ENCODE measurements around the gene NRARP.
"Not testable (repeated sequence)": the region's sequence is repeated elsewhere in the genome, so short reads cannot be mapped to it uniquely, and the experiment has no call there.

NRARP gene

DNA sequence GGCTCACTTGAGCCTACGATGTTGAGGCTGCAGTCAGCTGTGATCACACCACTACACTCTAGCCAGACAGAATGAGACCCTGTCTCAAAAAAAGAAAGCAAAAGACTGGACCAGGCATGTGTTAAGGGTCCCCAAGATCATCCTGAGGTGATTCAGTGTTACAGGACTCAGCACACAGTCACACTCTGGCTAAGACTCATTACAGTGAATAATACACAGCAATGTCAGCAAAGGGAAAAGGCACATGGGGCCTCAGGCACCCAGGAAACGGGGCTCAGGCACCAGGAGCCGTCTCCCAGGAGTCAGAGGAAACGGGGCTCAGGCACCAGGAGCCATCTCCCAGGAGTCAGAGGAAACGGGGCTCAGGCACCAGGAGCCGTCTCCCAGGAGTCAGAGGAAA, 39.2 kb upstream of the NRARP start:
- no peak for TF ChIP-seq CTCF (IDR thresholded peaks at IDR 0.05; ENCODE audit: insufficient read depth, missing control alignments)
- no peak for FAIRE-seq
- no peak for DNase-seq (ENCODE audit: insufficient read length, low spot score)

- FAIRE-seq; DNase-seq (ENCODE audit: insufficient read length, low spot score): not testable (repeated sequence)
Measured at GRCh38 chr9:137339908-137340462, 37.9 kb upstream of the NRARP start.

GRCh38 chr9:137339045-137339907, 37.2 kb upstream of the NRARP start:
- DNase-seq (ENCODE audit: insufficient read length, low spot score), result no peak
- TF ChIP-seq CTCF (IDR thresholded peaks at IDR 0.05; ENCODE audit: insufficient read depth, missing control alignments), result no peak
- no peak for FAIRE-seq

- DNase-seq (ENCODE audit: insufficient read length, low spot score), result no peak
- TF ChIP-seq CTCF (IDR thresholded peaks at IDR 0.05; ENCODE audit: insufficient read depth, missing control alignments), result no peak
- FAIRE-seq, result no peak
Measured at GRCh38 chr9:137336735-137337134, 34.7 kb upstream of the NRARP start.

GRCh38 chr9:137333016-137333671, 31.1 kb upstream of the NRARP start:
- DNase-seq (ENCODE audit: insufficient read length, low spot score) (no peak), FAIRE-seq (no peak)
- TF ChIP-seq CTCF (IDR thresholded peaks at IDR 0.05; ENCODE audit: insufficient read depth, missing control alignments), result no peak

DNA sequence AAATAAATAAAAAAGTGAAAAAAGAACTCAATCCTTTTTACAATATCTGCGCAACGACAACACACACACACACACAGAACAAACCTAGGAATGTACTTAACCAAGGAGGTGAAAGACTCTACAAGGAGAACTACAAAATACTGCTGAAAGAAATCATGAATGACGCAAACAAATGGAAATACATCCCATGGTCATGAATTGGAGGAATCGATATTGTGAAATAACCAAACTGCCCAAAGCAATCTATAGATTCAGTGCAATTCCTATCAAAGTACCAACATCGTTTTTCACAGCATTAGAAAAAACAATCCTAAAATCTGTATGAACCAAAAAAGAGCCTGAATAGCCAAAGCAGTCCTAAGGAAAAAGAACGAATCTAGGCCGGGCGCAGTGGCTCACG, 29.9 kb upstream of the NRARP start:
- FAIRE-seq (no peak), DNase-seq (ENCODE audit: insufficient read length, low spot score) (no peak)
- no peak for TF ChIP-seq CTCF (IDR thresholded peaks at IDR 0.05; ENCODE audit: insufficient read depth, missing control alignments)

DNA sequence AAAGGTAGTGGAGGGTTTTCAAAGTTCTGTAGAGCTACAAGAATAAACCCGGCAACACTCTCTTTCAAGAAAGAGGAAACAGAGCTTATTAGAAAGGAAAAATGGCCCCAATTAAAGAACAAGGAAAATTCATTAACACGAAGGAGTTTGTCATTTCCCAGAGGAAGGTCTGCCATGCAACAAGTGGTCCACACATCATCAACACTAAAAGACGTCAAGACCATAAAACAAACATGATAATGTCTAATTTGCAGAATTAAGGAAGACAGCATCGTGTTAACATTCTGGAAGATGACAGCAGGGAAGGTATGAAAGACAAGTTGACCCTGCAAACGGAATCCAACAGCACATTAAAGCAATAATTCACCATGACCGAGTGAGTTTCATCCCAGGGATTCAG, 28.6 kb upstream of the NRARP start:
- FAIRE-seq (no peak), DNase-seq (ENCODE audit: insufficient read length, low spot score) (no peak)
- no peak for TF ChIP-seq CTCF (IDR thresholded peaks at IDR 0.05; ENCODE audit: insufficient read depth, missing control alignments)

DNA sequence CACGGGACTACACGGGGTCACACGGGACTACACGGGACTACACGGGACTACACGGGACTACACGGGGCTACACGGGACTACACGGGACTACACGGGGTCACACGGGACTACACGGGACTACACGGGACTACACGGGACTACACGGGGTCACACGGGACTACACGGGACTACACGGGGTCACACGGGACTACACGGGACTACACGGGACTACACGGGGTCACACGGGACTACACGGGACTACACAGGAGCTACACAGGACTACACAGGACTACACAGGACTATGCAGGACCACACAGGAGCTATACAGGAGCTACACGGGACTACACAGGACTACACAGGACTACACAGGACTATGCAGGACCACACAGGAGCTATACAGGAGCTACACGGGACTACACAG, 27.5 kb upstream of the NRARP start:
- not testable (repeated sequence) for FAIRE-seq

DNA sequence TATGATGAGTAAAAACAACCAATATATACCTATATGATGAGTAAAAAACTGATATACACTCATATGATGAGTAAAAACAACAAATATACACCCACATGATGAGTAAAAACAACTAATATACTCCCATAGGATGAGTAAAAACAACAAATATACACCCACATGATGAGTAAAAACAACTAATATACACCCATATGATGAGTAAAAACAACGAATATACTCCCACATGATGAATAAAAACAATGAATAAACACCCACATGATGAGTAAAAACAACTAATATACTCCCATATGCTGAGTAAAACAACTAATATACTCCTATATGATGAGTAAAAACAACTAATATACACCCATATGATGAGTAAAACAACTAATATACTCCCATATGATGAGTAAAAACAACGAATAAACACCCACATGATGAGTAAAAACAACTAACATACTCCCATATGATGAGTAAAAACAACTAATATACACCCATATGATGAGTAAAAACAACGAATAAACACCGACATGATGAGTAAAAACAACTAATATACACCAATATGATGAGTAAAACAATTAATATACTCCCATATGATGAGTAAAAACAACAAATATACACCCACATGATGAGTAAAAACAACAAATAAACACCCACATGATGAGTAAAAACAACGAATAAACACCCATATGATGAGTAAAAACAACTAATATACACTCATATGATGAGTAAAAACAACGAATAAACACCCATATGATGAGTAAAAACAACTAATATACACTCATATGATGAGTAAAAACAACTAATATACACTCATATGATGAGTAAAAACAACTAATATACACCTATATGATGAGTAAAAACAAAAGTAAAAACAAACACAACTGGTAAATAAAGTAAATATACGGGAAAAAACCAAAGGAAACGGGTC, 25.8 kb upstream of the NRARP start:
- DNase-seq (ENCODE audit: insufficient read length, low spot score), result not testable (repeated sequence)
- FAIRE-seq, result peak; percentile 100

More for the DNA sequence above, 27.5 kb upstream of the NRARP start:
- DNase-seq (ENCODE audit: insufficient read length, low spot score), result not testable (repeated sequence)

Data from D721Med (cell line).